NCI-H2081 treated with DMSO at 0.1 percent for 48 hours (cell line): ENCODE measurements around the gene C11orf91.
"Not testable (repeated sequence)": the region's sequence is repeated elsewhere in the genome, so short reads cannot be mapped to it uniquely, and the experiment has no call there.

Source experiments
- DNase-seq: peaks from one replicate; lab custom pipeline; 2025; lab: John Stamatoyannopoulos, UW

The C11orf91 gene

GRCh38 chr11:33721984-33722383 is 21.4 kb upstream of the C11orf91 start:
- DNase-seq: no peak

- no peak for DNase-seq
Measured at GRCh38 chr11:33721426-33721825, 20.8 kb upstream of the C11orf91 start.

GRCh38 chr11:33719587-33719986 is 19.0 kb upstream of the C11orf91 start:
- no peak for DNase-seq

GRCh38 chr11:33718440-33718839 is 17.8 kb upstream of the C11orf91 start:
- no peak for DNase-seq

GRCh38 chr11:33716243-33716642 is 15.6 kb upstream of the C11orf91 start:
- DNase-seq: no peak

- no peak for DNase-seq
Measured at GRCh38 chr11:33713856-33714398, 13.3 kb upstream of the C11orf91 start.

GRCh38 chr11:33713151-33713855 is 12.7 kb upstream of the C11orf91 start:
- no peak for DNase-seq

GRCh38 chr11:33712436-33712835 is 11.8 kb upstream of the C11orf91 start:
- no peak for DNase-seq

GRCh38 chr11:33709466-33709865 is 8.8 kb upstream of the C11orf91 start:
- DNase-seq: no peak

GRCh38 chr11:33708985-33709384 is 8.4 kb upstream of the C11orf91 start:
- DNase-seq: no peak

GRCh38 chr11:33707831-33708230 is 7.2 kb upstream of the C11orf91 start:
- DNase-seq: not testable (repeated sequence)

GRCh38 chr11:33706966-33707365 is 6.3 kb upstream of the C11orf91 start:
- DNase-seq: no peak

GRCh38 chr11:33706546-33706945 is 5.9 kb upstream of the C11orf91 start:
- no peak for DNase-seq

- DNase-seq: no peak
Measured at GRCh38 chr11:33704240-33705002, 3.8 kb upstream of the C11orf91 start.

- DNase-seq: no peak
Measured at GRCh38 chr11:33703788-33704187, 3.2 kb upstream of the C11orf91 start.

- no peak for DNase-seq
Measured at GRCh38 chr11:33703234-33703633, 2.6 kb upstream of the C11orf91 start.

GRCh38 chr11:33701302-33702230 is 940 bp upstream of the C11orf91 start:
- DNase-seq: no peak

- DNase-seq: no peak
Measured at GRCh38 chr11:33700063-33700501, 544 bp downstream of the C11orf91 start.

- DNase-seq: no peak
Measured at GRCh38 chr11:33699515-33700062, 1.0 kb downstream of the C11orf91 start.

- no peak for DNase-seq
Measured at GRCh38 chr11:33698921-33699320, 1.7 kb downstream of the C11orf91 start.

GRCh38 chr11:33697997-33698396 is 2.6 kb downstream of the C11orf91 start:
- no peak for DNase-seq
